Panc1 (cell line): ENCODE data around the gene GPRIN2. TPM values are rescaled to one million over a fixed set of nuclear protein-coding genes. Genes with fewer than 3 reads are reported as not detected.
"Not testable (repeated sequence)": the region's sequence is repeated elsewhere in the genome, so short reads cannot be mapped to it uniquely, and the experiment has no call there.

Experiments used
- ATAC-seq: fragments of 200-7000 bp; cut with Tn5 transposase; 2 replicates; pipeline ENCODE4 v1.9.1; 2020; ENCODE audit warnings: mild to moderate bottlenecking, moderate library complexity
- BruUV-seq: library from RNA; stranded (reverse); fragments of 400-500 nt; replicated peaks from 2 replicates; lab custom pipeline; 2021; lab: Mats Ljungman, UMichigan
- CTCF ChIA-PET: fragments of 300-600 bp; sonication (Branson Sonifier 250); formaldehyde crosslinking; loops from one replicate; lab custom pipeline; 2022; ENCODE audit warnings: antibody characterized with exemption; lab: Charles Lee
- POLR2A ChIA-PET: fragments of 300-600 bp; sonication (Branson Sonifier 250); formaldehyde crosslinking; loops from one replicate; lab custom pipeline; 2022; ENCODE audit warnings: antibody characterized with exemption; lab: Charles Lee
- DNase-seq: peaks from one replicate; pipeline ENCODE4 v3.0.0-alpha.2; 2010; ENCODE audit warnings: low read depth, low spot score
- H3K27ac ChIP-seq: 2 replicates; pipeline ENCODE4 v1.5.1; 2011; ENCODE audit warnings: mild to moderate bottlenecking, low read length, inconsistent platforms
- H3K27me3 ChIP-seq: fragments of 200-500 bp; sonication (Bioruptor generic); 2 replicates; pipeline ENCODE4 v1.6.0; 2014; ENCODE audit warnings: low read length, inconsistent platforms; ENCODE audit not compliant: control insufficient read depth, insufficient read depth
- H3K36me3 ChIP-seq: fragments of 200-500 bp; sonication (Bioruptor generic); 2 replicates; pipeline ENCODE4 v1.5.1; 2014; ENCODE audit warnings: inconsistent platforms, mild to moderate bottlenecking, low read length, moderate library complexity; ENCODE audit not compliant: control insufficient read depth, insufficient read depth
- H3K4me1 ChIP-seq: 2 replicates; pipeline ENCODE4 v1.5.1; 2011; ENCODE audit warnings: inconsistent platforms, mild to moderate bottlenecking, low read length, moderate library complexity; ENCODE audit not compliant: control insufficient read depth, insufficient read depth
- H3K4me3 ChIP-seq, 2 experiments: 2 replicates each; pipeline ENCODE4 v1.5.1; 2011 to 2012; ENCODE audit warnings: low read depth in 2 of 2, low read length in 2 of 2, mild to moderate bottlenecking in 2 of 2, inconsistent platforms in 1 of 2, moderate library complexity in 1 of 2
- H3K9me3 ChIP-seq: fragments of 200-500 bp; sonication (Bioruptor generic); 2 replicates; pipeline ENCODE4 v1.5.1; 2014; ENCODE audit warnings: low read depth, mild to moderate bottlenecking, inconsistent platforms, low read length, moderate library complexity; ENCODE audit not compliant: control insufficient read depth, insufficient read depth
- POLR2AphosphoS5 ChIP-seq: IDR thresholded peaks from 2 replicates; pipeline ENCODE4 v1.6.1; 2012; ENCODE audit warnings: mild to moderate bottlenecking, low read depth, low read length, moderate library complexity
- SIN3A ChIP-seq: IDR thresholded peaks from 2 replicates; pipeline ENCODE4 v1.6.1; 2012; ENCODE audit warnings: low read depth, mild to moderate bottlenecking, low read length, moderate library complexity, borderline replicate concordance; ENCODE audit not compliant: insufficient read depth
- TCF7L2 ChIP-seq: IDR thresholded peaks from 2 replicates; pipeline ENCODE4 v1.6.1; 2011; ENCODE audit warnings: mild to moderate bottlenecking, low read depth, low read length, inconsistent platforms
- in situ Hi-C: cut with HindIII; loops from 2 replicates; pipeline ENCODE4 v1.10.0; 2016; ENCODE audit warnings: low sequenced_read_pairs, low pct_unique_long_range_greater_than_20kb
- intact Hi-C: fragments of 100-400 bp; cut with micrococcal nuclease; formaldehyde crosslinking; loops from one replicate; pipeline ENCODE4 v1.10.0; 2022; ENCODE audit not compliant: unreplicated experiment
- total RNA-seq: library from RNA; stranded (reverse); gene quantifications from one replicate; pipeline ENCODE4 v1.2.1, GENCODE V29; 2021; ENCODE audit not compliant: unreplicated experiment
- TF ChIP-seq, protein P1 (sequence below), 2 experiments: IDR thresholded peaks; 2 replicates each; pipeline ENCODE4 v1.6.1; 2011 to 2012; ENCODE audit warnings: low read depth in 2 of 2, control low read depth in 1 of 2, low read length in 1 of 2, mild to moderate bottlenecking in 1 of 2, moderate library complexity in 1 of 2; ENCODE audit not compliant: insufficient read depth in 1 of 2
- TF ChIP-seq, protein P2 (sequence below): fragments of 450-650 bp; IDR thresholded peaks from 2 replicates; pipeline ENCODE4 v1.5.1; 2017; ENCODE audit warnings: mild to moderate bottlenecking

The GPRIN2 gene
- total RNA-seq, 1 experiment from 2014 or later = 12.9 TPM

DNA sequence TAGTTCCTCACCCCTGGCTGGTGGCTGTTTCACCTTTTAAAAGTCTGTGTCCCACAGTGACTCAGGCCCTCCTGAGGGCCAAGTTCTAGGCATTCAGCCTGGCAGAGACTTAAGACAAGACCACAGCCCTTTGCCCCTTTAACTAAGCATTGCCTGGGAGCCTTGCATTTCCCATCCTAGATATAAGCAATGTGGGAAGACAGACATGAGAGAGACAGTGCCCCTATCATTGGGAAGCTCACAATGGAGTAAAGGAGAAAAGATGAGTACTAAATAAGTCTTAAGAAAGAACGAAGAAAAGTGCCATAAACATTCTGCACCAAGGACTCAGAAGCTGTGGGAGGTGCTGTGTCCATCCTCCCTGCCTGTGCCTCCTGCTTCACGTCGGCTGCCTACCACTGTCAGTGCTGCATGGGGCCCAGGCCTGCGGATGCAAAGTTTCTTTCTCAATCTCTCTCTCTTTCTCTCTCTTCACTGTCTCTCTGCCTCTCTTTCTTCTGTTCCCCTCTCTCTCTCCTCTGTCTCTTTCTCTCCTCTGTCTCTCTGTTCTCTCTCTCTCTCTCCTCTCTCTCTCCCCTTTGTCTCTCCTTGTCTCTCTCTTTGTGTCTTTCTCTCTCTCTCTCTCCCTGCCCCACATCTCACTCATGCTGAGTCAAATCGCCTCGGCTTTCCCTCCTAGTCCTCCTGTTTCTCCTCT lies 21.5 kb downstream of the GPRIN2 start:
- ChIA-PET POLR2A (no interaction called here), CTCF (no interaction called here)
- ATAC-seq (peak; percentile 73), DNase-seq (no peak)
- Histone ChIP-seq H3K9me3 (no peaks in the 10 kb centered on the region), H3K4me3 (no peak overlapping the region), H3K36me3 (no peaks in the 10 kb centered on the region), H3K4me1 (peaks cover 21% of the 10 kb centered on the region), H3K27ac (peak overlapping the region; percentile 15), H3K27me3 (no peaks in the 10 kb centered on the region)
- intact Hi-C loops = no loop called here
- in situ Hi-C loops = no loop called here
- no peak for TF ChIP-seq TCF7L2
- TF ChIP-seq, protein P1, sequence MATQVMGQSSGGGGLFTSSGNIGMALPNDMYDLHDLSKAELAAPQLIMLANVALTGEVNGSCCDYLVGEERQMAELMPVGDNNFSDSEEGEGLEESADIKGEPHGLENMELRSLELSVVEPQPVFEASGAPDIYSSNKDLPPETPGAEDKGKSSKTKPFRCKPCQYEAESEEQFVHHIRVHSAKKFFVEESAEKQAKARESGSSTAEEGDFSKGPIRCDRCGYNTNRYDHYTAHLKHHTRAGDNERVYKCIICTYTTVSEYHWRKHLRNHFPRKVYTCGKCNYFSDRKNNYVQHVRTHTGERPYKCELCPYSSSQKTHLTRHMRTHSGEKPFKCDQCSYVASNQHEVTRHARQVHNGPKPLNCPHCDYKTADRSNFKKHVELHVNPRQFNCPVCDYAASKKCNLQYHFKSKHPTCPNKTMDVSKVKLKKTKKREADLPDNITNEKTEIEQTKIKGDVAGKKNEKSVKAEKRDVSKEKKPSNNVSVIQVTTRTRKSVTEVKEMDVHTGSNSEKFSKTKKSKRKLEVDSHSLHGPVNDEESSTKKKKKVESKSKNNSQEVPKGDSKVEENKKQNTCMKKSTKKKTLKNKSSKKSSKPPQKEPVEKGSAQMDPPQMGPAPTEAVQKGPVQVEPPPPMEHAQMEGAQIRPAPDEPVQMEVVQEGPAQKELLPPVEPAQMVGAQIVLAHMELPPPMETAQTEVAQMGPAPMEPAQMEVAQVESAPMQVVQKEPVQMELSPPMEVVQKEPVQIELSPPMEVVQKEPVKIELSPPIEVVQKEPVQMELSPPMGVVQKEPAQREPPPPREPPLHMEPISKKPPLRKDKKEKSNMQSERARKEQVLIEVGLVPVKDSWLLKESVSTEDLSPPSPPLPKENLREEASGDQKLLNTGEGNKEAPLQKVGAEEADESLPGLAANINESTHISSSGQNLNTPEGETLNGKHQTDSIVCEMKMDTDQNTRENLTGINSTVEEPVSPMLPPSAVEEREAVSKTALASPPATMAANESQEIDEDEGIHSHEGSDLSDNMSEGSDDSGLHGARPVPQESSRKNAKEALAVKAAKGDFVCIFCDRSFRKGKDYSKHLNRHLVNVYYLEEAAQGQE (IDR thresholded peaks at IDR 0.05; ENCODE audit: insufficient read depth in 1 of 2, low read depth in 2 of 2, low read length in 1 of 2) = no peak
- TF ChIP-seq POLR2AphosphoS5 = no peak
- TF ChIP-seq SIN3A = no peak
- TF ChIP-seq, protein P2, sequence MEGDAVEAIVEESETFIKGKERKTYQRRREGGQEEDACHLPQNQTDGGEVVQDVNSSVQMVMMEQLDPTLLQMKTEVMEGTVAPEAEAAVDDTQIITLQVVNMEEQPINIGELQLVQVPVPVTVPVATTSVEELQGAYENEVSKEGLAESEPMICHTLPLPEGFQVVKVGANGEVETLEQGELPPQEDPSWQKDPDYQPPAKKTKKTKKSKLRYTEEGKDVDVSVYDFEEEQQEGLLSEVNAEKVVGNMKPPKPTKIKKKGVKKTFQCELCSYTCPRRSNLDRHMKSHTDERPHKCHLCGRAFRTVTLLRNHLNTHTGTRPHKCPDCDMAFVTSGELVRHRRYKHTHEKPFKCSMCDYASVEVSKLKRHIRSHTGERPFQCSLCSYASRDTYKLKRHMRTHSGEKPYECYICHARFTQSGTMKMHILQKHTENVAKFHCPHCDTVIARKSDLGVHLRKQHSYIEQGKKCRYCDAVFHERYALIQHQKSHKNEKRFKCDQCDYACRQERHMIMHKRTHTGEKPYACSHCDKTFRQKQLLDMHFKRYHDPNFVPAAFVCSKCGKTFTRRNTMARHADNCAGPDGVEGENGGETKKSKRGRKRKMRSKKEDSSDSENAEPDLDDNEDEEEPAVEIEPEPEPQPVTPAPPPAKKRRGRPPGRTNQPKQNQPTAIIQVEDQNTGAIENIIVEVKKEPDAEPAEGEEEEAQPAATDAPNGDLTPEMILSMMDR = no peak
- BruUV-seq = no TSS peak

DNA sequence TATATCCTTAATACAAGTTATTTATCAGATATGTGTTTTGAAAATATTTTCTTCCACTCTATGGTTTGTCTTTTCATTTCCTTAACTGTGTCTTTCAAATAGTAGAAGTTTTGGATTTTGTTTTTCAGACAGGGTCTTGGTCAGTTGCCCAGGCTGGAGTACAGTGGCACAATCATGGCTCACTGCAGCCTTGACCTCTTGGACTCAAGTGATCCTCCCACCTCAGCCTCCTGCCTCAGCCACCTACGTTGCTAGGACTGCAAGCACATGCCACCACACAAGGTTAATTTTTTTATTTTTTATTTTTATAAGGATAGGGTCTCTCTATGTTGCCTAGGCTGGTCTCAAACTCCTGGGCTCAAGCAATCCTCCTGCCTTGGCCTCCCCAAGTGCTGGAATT lies 24.2 kb downstream of the GPRIN2 start:
- H3K4me1 ChIP-seq = peaks cover 14% of the 10 kb centered on the region
- POLR2A ChIA-PET, intact Hi-C loops, in situ Hi-C loops, H3K27me3 ChIP-seq, H3K4me3 ChIP-seq, CTCF ChIA-PET, H3K9me3 ChIP-seq, BruUV-seq, H3K27ac ChIP-seq, DNase-seq, H3K36me3 ChIP-seq, ATAC-seq: not testable (repeated sequence)
